CD4-positive, alpha-beta T cell treated with Interleukin-15 for 1 hour (primary cell): ENCODE data around the gene LAMB2.

ENCODE experiments used
- DNase-seq: peaks from one replicate; pipeline ENCODE4 v3.0.0-alpha.2; 2020

LAMB2 gene

GRCh38 chr3:49120096-49120437 lies 12.8 kb downstream of the LAMB2 start:
- DNase-seq, result no peak

- no peak for DNase-seq
Observed at GRCh38 chr3:49119439-49119838, 13.4 kb downstream of the LAMB2 start.

- DNase-seq, result no peak
Observed at GRCh38 chr3:49119036-49119435, 13.8 kb downstream of the LAMB2 start.

- DNase-seq, result no peak
Observed at GRCh38 chr3:49112262-49112661, 20.6 kb downstream of the LAMB2 start.

- DNase-seq, result no peak
Observed at GRCh38 chr3:49111347-49111746, 21.5 kb downstream of the LAMB2 start.

- DNase-seq, result no peak
Observed at GRCh38 chr3:49110780-49111179, 22.1 kb downstream of the LAMB2 start.

GRCh38 chr3:49108346-49108745 lies 24.5 kb downstream of the LAMB2 start:
- DNase-seq, result no peak

- DNase-seq, result peak; percentile 89
Observed at GRCh38 chr3:49104427-49105291, 28.2 kb downstream of the LAMB2 start, which contains the start of gene QARS1. Gene QARS1, minus strand, starts transcription at chr3:49104757. Its CDS starts 24 bp downstream, at chr3:49104733.

- DNase-seq, result no peak
Observed at GRCh38 chr3:49104052-49104426, 28.8 kb downstream of the LAMB2 start.

GRCh38 chr3:49100046-49100615 lies 32.7 kb downstream of the LAMB2 start:
- DNase-seq, result peak; percentile 10

- DNase-seq, result no peak
Observed at GRCh38 chr3:49098910-49099630, 33.8 kb downstream of the LAMB2 start.

GRCh38 chr3:49098429-49098828 lies 34.4 kb downstream of the LAMB2 start:
- DNase-seq, result no peak

GRCh38 chr3:49093853-49094767 lies 38.7 kb downstream of the LAMB2 start, which contains the start of gene QRICH1:
Gene QRICH1, minus strand, starts transcription at chr3:49094071. Its CDS starts 17,054 bp downstream, at chr3:49077017.
- peak; percentile 96 for DNase-seq

- DNase-seq, result peak; percentile 83
Observed at GRCh38 chr3:49092938-49093852, 39.7 kb downstream of the LAMB2 start.

- DNase-seq, result no peak
Observed at GRCh38 chr3:49081429-49081828, 51.4 kb downstream of the LAMB2 start.

- DNase-seq, result no peak
Observed at GRCh38 chr3:49079270-49079669, 53.6 kb downstream of the LAMB2 start.

- DNase-seq, result no peak
Observed at GRCh38 chr3:49076646-49077045, 56.2 kb downstream of the LAMB2 start.

- no peak for DNase-seq
Observed at GRCh38 chr3:49076116-49076515, 56.7 kb downstream of the LAMB2 start.
